Keratinocyte (primary cell): ENCODE data around the gene FXN.

Source experiments
- EZH2 ChIP-seq: IDR thresholded peaks from one replicate; pipeline ENCODE4 v1.6.1; 2012; ENCODE audit warnings: inconsistent platforms, mild to moderate bottlenecking, low read length, moderate library complexity
- TF ChIP-seq, protein P1 (sequence below), 3 experiments: IDR thresholded peaks in 1 of 3; conservative IDR thresholded peaks in 1 of 3; optimal IDR thresholded peaks in 1 of 3; 2 replicates in 2 of 3; 3 replicates in 1 of 3; pipeline versions ENCODE3 to v1.5.1; 2011; ENCODE audit warnings: low read length in 3 of 3, mild to moderate bottlenecking in 3 of 3, moderate library complexity in 2 of 3, control low read depth in 1 of 3, inconsistent platforms in 1 of 3; ENCODE audit not compliant: insufficient read depth in 2 of 3; ENCODE audit errors: extremely low read depth in 1 of 3

DNA sequence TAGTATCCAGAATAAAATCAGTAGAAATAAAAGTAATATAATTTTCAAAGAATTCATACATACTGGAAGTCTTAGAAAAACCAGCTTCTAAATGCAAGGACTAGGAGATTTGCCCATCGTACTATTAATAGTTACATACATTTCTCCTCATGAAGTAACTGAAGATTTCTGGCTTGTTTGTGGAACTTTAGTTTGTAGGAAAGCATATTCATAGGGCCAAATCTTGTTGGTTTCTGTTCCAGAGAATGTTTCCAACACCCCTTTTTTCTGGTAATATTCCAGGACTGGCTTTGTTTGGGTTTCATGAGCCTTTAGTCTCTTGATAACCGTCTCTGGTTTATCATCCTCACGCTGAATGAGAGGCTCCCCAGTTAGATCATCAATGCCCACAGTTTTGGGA is 72.2 kb downstream of the FXN start:
- TF ChIP-seq, protein P1, sequence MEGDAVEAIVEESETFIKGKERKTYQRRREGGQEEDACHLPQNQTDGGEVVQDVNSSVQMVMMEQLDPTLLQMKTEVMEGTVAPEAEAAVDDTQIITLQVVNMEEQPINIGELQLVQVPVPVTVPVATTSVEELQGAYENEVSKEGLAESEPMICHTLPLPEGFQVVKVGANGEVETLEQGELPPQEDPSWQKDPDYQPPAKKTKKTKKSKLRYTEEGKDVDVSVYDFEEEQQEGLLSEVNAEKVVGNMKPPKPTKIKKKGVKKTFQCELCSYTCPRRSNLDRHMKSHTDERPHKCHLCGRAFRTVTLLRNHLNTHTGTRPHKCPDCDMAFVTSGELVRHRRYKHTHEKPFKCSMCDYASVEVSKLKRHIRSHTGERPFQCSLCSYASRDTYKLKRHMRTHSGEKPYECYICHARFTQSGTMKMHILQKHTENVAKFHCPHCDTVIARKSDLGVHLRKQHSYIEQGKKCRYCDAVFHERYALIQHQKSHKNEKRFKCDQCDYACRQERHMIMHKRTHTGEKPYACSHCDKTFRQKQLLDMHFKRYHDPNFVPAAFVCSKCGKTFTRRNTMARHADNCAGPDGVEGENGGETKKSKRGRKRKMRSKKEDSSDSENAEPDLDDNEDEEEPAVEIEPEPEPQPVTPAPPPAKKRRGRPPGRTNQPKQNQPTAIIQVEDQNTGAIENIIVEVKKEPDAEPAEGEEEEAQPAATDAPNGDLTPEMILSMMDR (optimal IDR thresholded peaks at IDR 0.05 in 1 of 3, IDR thresholded peaks at IDR 0.05 in 1 of 3, conservative IDR thresholded peaks at IDR 0.05 in 1 of 3; ENCODE audit: extremely low read depth in 1 of 3, insufficient read depth in 2 of 3, low read length in 3 of 3), result no peak
- no peak for TF ChIP-seq EZH2
